ENCODE data around the gene PRKCE. TPM values are rescaled to one million over a fixed set of nuclear protein-coding genes. Genes with fewer than 3 reads are reported as not detected.

Gene PRKCE
- total RNA-seq, 1 experiment from 2014 or later: 14.0 TPM

DNA sequence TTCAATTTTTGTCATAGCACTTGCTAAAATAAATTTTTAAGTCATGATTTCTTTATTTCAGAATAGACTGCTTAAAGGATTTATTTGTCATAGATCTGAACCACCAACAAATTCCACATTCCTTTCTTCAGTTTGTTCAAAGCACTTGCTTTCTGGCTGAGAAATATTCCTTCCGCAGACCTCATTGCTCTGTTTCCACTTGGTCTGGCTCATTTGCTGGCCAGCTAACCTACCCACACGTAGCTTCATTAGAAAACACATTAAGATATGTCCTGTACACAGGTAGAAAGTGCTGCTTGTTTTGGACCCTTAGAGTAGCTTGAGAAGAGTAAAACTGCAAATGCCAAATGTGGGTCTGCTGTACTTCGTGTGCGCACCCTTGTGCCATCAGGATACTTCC is 479.0 kb downstream of the PRKCE start:
- Histone ChIP-seq H3K4me3 (ENCODE audit: low read depth in 2 of 2, low read length in 2 of 2) (no peak overlapping the region), H3K27ac (ENCODE audit: low read length) (no peak overlapping the region), H3K36me3 (ENCODE audit: control insufficient read depth, insufficient read depth, low read length) (no peaks in the 10 kb centered on the region), H3K4me1 (ENCODE audit: control insufficient read depth, insufficient read depth, low read length) (no peaks in the 10 kb centered on the region), H3K9me3 (ENCODE audit: control insufficient read depth, insufficient read depth, low read depth, low read length) (no peaks in the 10 kb centered on the region), H3K27me3 (ENCODE audit: control insufficient read depth, insufficient read depth, low read length) (no peaks in the 10 kb centered on the region)
- ChIA-PET POLR2A (no interaction called here), CTCF (interaction anchor here (0.5 kb wide), 1 partner anchor 1696 kb away, joined by 3 read pairs; no protein-coding TSS in a partner anchor)
- in situ Hi-C loops (cut with HindIII; ENCODE audit: low pct_unique_long_range_greater_than_20kb, low sequenced_read_pairs): no loop called here
- no peak for DNase-seq (ENCODE audit: low read depth, low spot score)
- no TSS peak for BruUV-seq (replicated peaks)
- no peak for TF ChIP-seq SIN3A (IDR thresholded peaks at IDR 0.05; ENCODE audit: borderline replicate concordance, insufficient read depth, low read depth, low read length)
- intact Hi-C loops (cut with micrococcal nuclease; ENCODE audit: unreplicated experiment): no loop called here
- no peak for ATAC-seq

DNA sequence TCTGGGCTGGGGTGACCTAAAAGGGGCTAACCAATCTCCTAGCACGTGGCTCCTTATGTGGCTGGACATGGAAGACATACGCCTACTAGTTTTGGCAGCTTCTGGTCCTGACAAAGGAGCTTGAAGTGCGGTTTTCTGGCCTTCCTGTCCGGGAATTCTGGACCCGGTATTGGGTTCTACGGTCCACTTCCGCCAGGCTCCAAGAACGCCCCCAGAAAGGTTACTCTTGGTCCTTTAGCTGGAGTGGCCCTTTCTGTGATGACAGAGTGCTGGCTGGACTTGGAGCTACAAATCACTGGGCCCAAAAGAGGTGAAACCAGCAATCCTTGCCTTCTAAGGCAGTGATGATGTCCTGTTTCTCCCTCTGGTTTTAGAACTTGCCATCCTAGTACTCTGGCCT is 481.5 kb downstream of the PRKCE start:
- no peak for ATAC-seq
- intact Hi-C loops (cut with micrococcal nuclease; ENCODE audit: unreplicated experiment): no loop called here
- H3K27ac ChIP-seq (ENCODE audit: low read length): no peak overlapping the region
- POLR2A ChIA-PET: no interaction called here
- no peaks in the 10 kb centered on the region for H3K36me3 ChIP-seq (ENCODE audit: control insufficient read depth, insufficient read depth, low read length)
- H3K4me3 ChIP-seq (ENCODE audit: low read depth in 2 of 2, low read length in 2 of 2): no peak overlapping the region
- no peak for TF ChIP-seq SIN3A (IDR thresholded peaks at IDR 0.05; ENCODE audit: borderline replicate concordance, insufficient read depth, low read depth, low read length)
- TF ChIP-seq, protein P1, sequence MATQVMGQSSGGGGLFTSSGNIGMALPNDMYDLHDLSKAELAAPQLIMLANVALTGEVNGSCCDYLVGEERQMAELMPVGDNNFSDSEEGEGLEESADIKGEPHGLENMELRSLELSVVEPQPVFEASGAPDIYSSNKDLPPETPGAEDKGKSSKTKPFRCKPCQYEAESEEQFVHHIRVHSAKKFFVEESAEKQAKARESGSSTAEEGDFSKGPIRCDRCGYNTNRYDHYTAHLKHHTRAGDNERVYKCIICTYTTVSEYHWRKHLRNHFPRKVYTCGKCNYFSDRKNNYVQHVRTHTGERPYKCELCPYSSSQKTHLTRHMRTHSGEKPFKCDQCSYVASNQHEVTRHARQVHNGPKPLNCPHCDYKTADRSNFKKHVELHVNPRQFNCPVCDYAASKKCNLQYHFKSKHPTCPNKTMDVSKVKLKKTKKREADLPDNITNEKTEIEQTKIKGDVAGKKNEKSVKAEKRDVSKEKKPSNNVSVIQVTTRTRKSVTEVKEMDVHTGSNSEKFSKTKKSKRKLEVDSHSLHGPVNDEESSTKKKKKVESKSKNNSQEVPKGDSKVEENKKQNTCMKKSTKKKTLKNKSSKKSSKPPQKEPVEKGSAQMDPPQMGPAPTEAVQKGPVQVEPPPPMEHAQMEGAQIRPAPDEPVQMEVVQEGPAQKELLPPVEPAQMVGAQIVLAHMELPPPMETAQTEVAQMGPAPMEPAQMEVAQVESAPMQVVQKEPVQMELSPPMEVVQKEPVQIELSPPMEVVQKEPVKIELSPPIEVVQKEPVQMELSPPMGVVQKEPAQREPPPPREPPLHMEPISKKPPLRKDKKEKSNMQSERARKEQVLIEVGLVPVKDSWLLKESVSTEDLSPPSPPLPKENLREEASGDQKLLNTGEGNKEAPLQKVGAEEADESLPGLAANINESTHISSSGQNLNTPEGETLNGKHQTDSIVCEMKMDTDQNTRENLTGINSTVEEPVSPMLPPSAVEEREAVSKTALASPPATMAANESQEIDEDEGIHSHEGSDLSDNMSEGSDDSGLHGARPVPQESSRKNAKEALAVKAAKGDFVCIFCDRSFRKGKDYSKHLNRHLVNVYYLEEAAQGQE (IDR thresholded peaks at IDR 0.05; ENCODE audit: insufficient read depth in 1 of 2, low read depth in 2 of 2, low read length in 1 of 2): no peak
- no peak for TF ChIP-seq TCF7L2 (IDR thresholded peaks at IDR 0.05; ENCODE audit: low read depth, low read length)
- TF ChIP-seq POLR2AphosphoS5 (IDR thresholded peaks at IDR 0.05; ENCODE audit: low read depth, low read length): no peak
- TF ChIP-seq, protein P2, sequence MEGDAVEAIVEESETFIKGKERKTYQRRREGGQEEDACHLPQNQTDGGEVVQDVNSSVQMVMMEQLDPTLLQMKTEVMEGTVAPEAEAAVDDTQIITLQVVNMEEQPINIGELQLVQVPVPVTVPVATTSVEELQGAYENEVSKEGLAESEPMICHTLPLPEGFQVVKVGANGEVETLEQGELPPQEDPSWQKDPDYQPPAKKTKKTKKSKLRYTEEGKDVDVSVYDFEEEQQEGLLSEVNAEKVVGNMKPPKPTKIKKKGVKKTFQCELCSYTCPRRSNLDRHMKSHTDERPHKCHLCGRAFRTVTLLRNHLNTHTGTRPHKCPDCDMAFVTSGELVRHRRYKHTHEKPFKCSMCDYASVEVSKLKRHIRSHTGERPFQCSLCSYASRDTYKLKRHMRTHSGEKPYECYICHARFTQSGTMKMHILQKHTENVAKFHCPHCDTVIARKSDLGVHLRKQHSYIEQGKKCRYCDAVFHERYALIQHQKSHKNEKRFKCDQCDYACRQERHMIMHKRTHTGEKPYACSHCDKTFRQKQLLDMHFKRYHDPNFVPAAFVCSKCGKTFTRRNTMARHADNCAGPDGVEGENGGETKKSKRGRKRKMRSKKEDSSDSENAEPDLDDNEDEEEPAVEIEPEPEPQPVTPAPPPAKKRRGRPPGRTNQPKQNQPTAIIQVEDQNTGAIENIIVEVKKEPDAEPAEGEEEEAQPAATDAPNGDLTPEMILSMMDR (IDR thresholded peaks at IDR 0.05): no peak
- H3K9me3 ChIP-seq (ENCODE audit: control insufficient read depth, insufficient read depth, low read depth, low read length): no peaks in the 10 kb centered on the region
- DNase-seq (ENCODE audit: low read depth, low spot score): no peak
- no peaks in the 10 kb centered on the region for H3K27me3 ChIP-seq (ENCODE audit: control insufficient read depth, insufficient read depth, low read length)
- in situ Hi-C loops (cut with HindIII; ENCODE audit: low pct_unique_long_range_greater_than_20kb, low sequenced_read_pairs): no loop called here
- BruUV-seq (replicated peaks): no TSS peak
- CTCF ChIA-PET: no interaction called here
- no peaks in the 10 kb centered on the region for H3K4me1 ChIP-seq (ENCODE audit: control insufficient read depth, insufficient read depth, low read length)

DNA sequence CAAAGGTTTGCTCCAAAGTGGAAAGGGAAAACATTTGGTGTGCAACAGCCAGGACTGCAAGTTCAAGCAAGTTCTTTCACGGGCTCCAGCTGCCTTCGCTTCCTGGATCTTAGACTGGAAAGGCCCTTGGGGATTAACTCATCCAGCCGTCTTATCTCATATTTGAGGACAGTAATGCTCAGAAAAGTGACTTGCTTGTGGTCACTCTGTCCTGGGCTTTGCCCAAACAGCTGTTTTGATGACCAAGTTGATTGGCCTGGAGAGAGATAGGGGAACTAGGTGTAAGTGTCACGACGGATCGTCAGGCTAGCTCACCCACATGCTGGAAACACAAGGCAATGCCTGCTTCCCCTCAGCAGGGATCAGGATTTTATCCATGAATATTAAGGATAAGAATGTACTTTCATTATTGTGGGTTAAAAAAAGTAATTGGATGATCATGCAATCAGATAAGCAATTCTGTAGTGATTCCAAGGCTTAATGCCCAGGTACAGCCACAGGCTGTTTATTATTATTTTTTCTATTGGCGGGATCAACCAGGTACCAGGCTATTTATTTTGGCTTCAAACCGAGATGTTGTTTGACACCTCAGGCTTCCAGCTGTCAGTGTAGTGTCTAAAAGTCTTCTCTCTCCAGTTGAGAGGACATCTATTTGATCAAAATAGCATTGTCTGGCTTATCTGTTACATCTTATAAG is 483.2 kb downstream of the PRKCE start:
- TF ChIP-seq, protein P1 (IDR thresholded peaks at IDR 0.05; ENCODE audit: insufficient read depth in 1 of 2, low read depth in 2 of 2, low read length in 1 of 2): no peak
- TF ChIP-seq POLR2AphosphoS5 (IDR thresholded peaks at IDR 0.05; ENCODE audit: low read depth, low read length): no peak
- Histone ChIP-seq H3K27ac (ENCODE audit: low read length) (no peak overlapping the region), H3K27me3 (ENCODE audit: control insufficient read depth, insufficient read depth, low read length) (no peaks in the 10 kb centered on the region), H3K9me3 (ENCODE audit: control insufficient read depth, insufficient read depth, low read depth, low read length) (no peaks in the 10 kb centered on the region), H3K4me1 (ENCODE audit: control insufficient read depth, insufficient read depth, low read length) (no peaks in the 10 kb centered on the region), H3K36me3 (ENCODE audit: control insufficient read depth, insufficient read depth, low read length) (no peaks in the 10 kb centered on the region), H3K4me3 (ENCODE audit: low read depth in 2 of 2, low read length in 2 of 2) (no peak overlapping the region)
- ChIA-PET CTCF (no interaction called here), POLR2A (no interaction called here)
- ATAC-seq: no peak
- no peak for DNase-seq (ENCODE audit: low read depth, low spot score)
- in situ Hi-C loops (cut with HindIII; ENCODE audit: low pct_unique_long_range_greater_than_20kb, low sequenced_read_pairs): no loop called here
- BruUV-seq (replicated peaks): no TSS peak
- intact Hi-C loops (cut with micrococcal nuclease; ENCODE audit: unreplicated experiment): no loop called here
